GM12878 (cell line): ENCODE data around the gene DACH1. TPM values are rescaled to one million over a fixed set of nuclear protein-coding genes. Genes with fewer than 3 reads are reported as not detected.

Experiments used
- ATAC-seq: fragments of 200-7000 bp; cut with Tn5 transposase; 3 replicates; pipeline ENCODE4 v1.9.1; 2020; ENCODE audit warnings: mild to moderate bottlenecking, moderate library complexity
- BruUV-seq: library from RNA; stranded (reverse); fragments of 400-500 nt; replicated peaks from 2 replicates; lab custom pipeline; 2021; lab: Mats Ljungman, UMichigan
- CTCF ChIA-PET: fragments of 300-600 bp; sonication (Branson Sonifier 250); formaldehyde crosslinking; extraction: SDS; loops from one replicate; lab custom pipeline; 2021; ENCODE audit warnings: inconsistent platforms; lab: Yijun Ruan, JAX
- POLR2A ChIA-PET: fragments of 350-600 bp; formaldehyde crosslinking; extraction: SDS; loops from one replicate; lab custom pipeline; 2021; ENCODE audit warnings: inconsistent platforms; lab: Charles Lee
- RAD21 ChIA-PET: fragments of 300-600 bp; sonication (Branson Sonifier 250); formaldehyde crosslinking; loops from one replicate; lab custom pipeline; 2023; ENCODE audit warnings: antibody characterized with exemption; ENCODE audit not compliant: unreplicated experiment; lab: Charles Lee
- SMC1A ChIA-PET: fragments of 300-600 bp; sonication (Branson Sonifier 250); formaldehyde crosslinking; loops from one replicate; lab custom pipeline; 2023; ENCODE audit not compliant: unreplicated experiment, uncharacterized antibody; lab: Charles Lee
- DNase-seq: peaks from one replicate; pipeline ENCODE4 v3.0.0-alpha.2; 2011; ENCODE audit warnings: low read depth, low spot score
- FAIRE-seq: peaks from 3 replicates; lab custom pipeline; 2011; peaks lifted over from hg19 to GRCh38; lab: Jason Lieb, UNC
- H2AFZ ChIP-seq: 2 replicates; pipeline ENCODE4 v1.6.0; 2011; ENCODE audit warnings: low read depth, low read length, control low read depth; ENCODE audit not compliant: control insufficient read depth
- H3K27ac ChIP-seq: 2 replicates; pipeline ENCODE4 v1.5.1; 2011; ENCODE audit warnings: control low read depth; ENCODE audit not compliant: control insufficient read depth, insufficient read depth
- H3K27me3 ChIP-seq, 2 experiments: replicated peaks in 1 of 2; 2 replicates each; pipeline versions ENCODE4 v1.6.0 to v1.6.1; 2011; ENCODE audit warnings: low read length in 1 of 2; ENCODE audit not compliant: control insufficient read depth in 2 of 2, insufficient read depth in 2 of 2
- H3K36me3 ChIP-seq, 2 experiments: 2 replicates each; pipeline ENCODE4 v1.5.1; 2011; ENCODE audit warnings: low read length in 1 of 2; ENCODE audit not compliant: control insufficient read depth in 2 of 2, insufficient read depth in 2 of 2
- H3K4me1 ChIP-seq: 2 replicates; pipeline ENCODE4 v1.6.1; 2011; ENCODE audit warnings: mild to moderate bottlenecking, low read length, moderate library complexity, mixed read lengths; ENCODE audit not compliant: control insufficient read depth, insufficient read depth
- H3K4me2 ChIP-seq: 2 replicates; pipeline ENCODE4 v1.6.0; 2011; ENCODE audit warnings: control low read depth; ENCODE audit not compliant: control insufficient read depth, insufficient read depth
- H3K4me3 ChIP-seq: fragments of 200-600 bp; sonication (generic); 2 replicates; pipeline ENCODE4 v1.5.1; 2016
- H3K79me2 ChIP-seq: 2 replicates; pipeline ENCODE4 v1.6.0; 2011; ENCODE audit warnings: low read length; ENCODE audit not compliant: control insufficient read depth, insufficient read depth
- H3K9ac ChIP-seq: 2 replicates; pipeline ENCODE4 v1.8.0; 2011; ENCODE audit warnings: low read length, control low read depth, mixed read lengths; ENCODE audit not compliant: control insufficient read depth, insufficient read depth
- H3K9me3 ChIP-seq: replicated peaks from 3 replicates; pipeline ENCODE4 v1.5.1; 2011; ENCODE audit warnings: mild to moderate bottlenecking, low read length; ENCODE audit not compliant: control insufficient read depth, insufficient read depth
- H4K20me1 ChIP-seq: 2 replicates; pipeline ENCODE4 v1.6.0; 2011; ENCODE audit not compliant: control insufficient read depth, insufficient read depth
- BCL11A ChIP-seq: IDR thresholded peaks from 2 replicates; pipeline ENCODE4 v1.6.1; 2011; ENCODE audit warnings: low read depth, low read length
- EGR1 ChIP-seq, 2 experiments: IDR thresholded peaks; 1 replicate in 1 of 2; 2 replicates in 1 of 2; pipeline ENCODE4 v1.6.1; 2011 to 2012; ENCODE audit warnings: low read depth in 2 of 2, low read length in 2 of 2, borderline replicate concordance in 1 of 2, mild to moderate bottlenecking in 1 of 2, moderate library complexity in 1 of 2
- IKZF1 ChIP-seq: fragments of 450-650 bp; conservative IDR thresholded peaks from 2 replicates; pipeline ENCODE4 v1.6.1; 2017; ENCODE audit warnings: antibody characterized with exemption, mild to moderate bottlenecking
- JUND ChIP-seq: IDR thresholded peaks from 2 replicates; pipeline ENCODE4 v1.6.1; 2012; ENCODE audit warnings: low read depth, mild to moderate bottlenecking, low read length, improper control_type of control experiment, moderate library complexity
- MEF2A ChIP-seq: IDR thresholded peaks from 2 replicates; pipeline ENCODE4 v1.6.1; 2011; ENCODE audit warnings: low read depth, mild to moderate bottlenecking, low read length, moderate library complexity; ENCODE audit not compliant: insufficient read depth
- MEF2B ChIP-seq: fragments of 450-650 bp; IDR thresholded peaks from 2 replicates; pipeline ENCODE4 v1.6.1; 2018; ENCODE audit warnings: mild to moderate bottlenecking, moderate library complexity; ENCODE audit not compliant: partially characterized antibody, poor library complexity, severe bottlenecking
- RAD21 ChIP-seq: IDR thresholded peaks from 2 replicates; pipeline ENCODE4 v1.6.1; 2011; ENCODE audit warnings: mild to moderate bottlenecking, low read depth, low read length, moderate library complexity; ENCODE audit not compliant: insufficient read depth
- SP1 ChIP-seq: IDR thresholded peaks from one replicate; pipeline ENCODE4 v1.6.1; 2011; ENCODE audit warnings: low read depth, low read length
- SUPT20H ChIP-seq: IDR thresholded peaks from 2 replicates; pipeline ENCODE4 v1.6.1; 2011; ENCODE audit warnings: low read depth, mild to moderate bottlenecking, low read length, moderate library complexity, borderline replicate concordance; ENCODE audit not compliant: control insufficient read depth
- SUZ12 ChIP-seq: fragments of 200-600 bp; sonication (generic); IDR thresholded peaks from one replicate; pipeline ENCODE4 v1.6.1; 2018; ENCODE audit warnings: antibody characterized with exemption, mild to moderate bottlenecking; ENCODE audit not compliant: unreplicated experiment
- USF1 ChIP-seq: IDR thresholded peaks from 2 replicates; pipeline ENCODE4 v1.6.1; 2011; ENCODE audit warnings: borderline replicate concordance, low read depth, mild to moderate bottlenecking, moderate library complexity, mixed read lengths, low read length; ENCODE audit not compliant: insufficient read depth; ENCODE audit errors: extremely low read length
- YBX1 ChIP-seq: fragments of 450-650 bp; IDR thresholded peaks from 2 replicates; pipeline ENCODE4 v1.6.1; 2016; ENCODE audit warnings: antibody characterized with exemption
- WGBS: methylation state at CpG from one replicate; pipeline ENCODE4 v1.1.6; 2016; ENCODE audit warnings: low lambda C conversion rate; ENCODE audit not compliant: insufficient replicate concordance, insufficient coverage; ENCODE audit errors: missing lambda C conversion rate; 5-methylcytosine and 5-hydroxymethylcytosine counted together
- in situ Hi-C: fragments of 300-500 bp; cut with MboI; formaldehyde crosslinking; loops from 9 replicates; pipeline ENCODE4 v1.14.3; 2018; ENCODE audit warnings: mixed read lengths
- intact Hi-C: fragments of 100-400 bp; cut with micrococcal nuclease; formaldehyde crosslinking; loops from one replicate; pipeline ENCODE4 v1.14.2; 2022; ENCODE audit not compliant: unreplicated experiment
- polyA plus RNA-seq, 11 experiments: library from polyadenylated mRNA; depleted of rRNA in 4 of 11; unstranded in 6 of 11; stranded (reverse) in 5 of 11; fragments of >200 nt; fragmentation: Nextera tagmentation in 4 of 11; fragmentation: Illumina TruSeq in 1 of 11; extraction: Ambion mirVana in 4 of 11; extraction: Trizol in 1 of 11; gene quantifications; 1 replicate in 1 of 11; 2 replicates in 10 of 11; pipeline versions ENCODE4 v1.2.1 to v1.2.3, GENCODE V29; 2011 to 2016; ENCODE audit warnings: inconsistent platforms in 2 of 11, missing spikeins in 2 of 11, low read depth in 1 of 11
- total RNA-seq, 4 experiments: library from RNA; depleted of rRNA in 3 of 4; stranded (reverse); fragments of >200 nt in 3 of 4; fragmentation: Illumina TruSeq in 1 of 4; extraction: Trizol in 1 of 4; gene quantifications; 2 replicates each; pipeline versions ENCODE4 v1.2.1 to v1.2.3, GENCODE V29; 2013 to 2021
- TF ChIP-seq, protein P1 (sequence below): fragments of 450-650 bp; IDR thresholded peaks from 2 replicates; pipeline ENCODE4 v1.6.1; 2017; ENCODE audit warnings: borderline replicate concordance

Gene DACH1
- total and polyA plus RNA-seq, 10 of the 15 experiments (the other 5 are each of a cell fraction or from before 2014, with no cell fraction given), result 0.05 TPM; not detected in 9

GRCh38 chr13:71879808-71880344 is 12.9 kb upstream of the DACH1 start:
- in situ Hi-C loops, result loop anchor here (10.0 kb wide), 1 partner anchor 585 kb away; no protein-coding TSS in a partner anchor
- Histone ChIP-seq H3K27ac (no peak overlapping the region), H3K36me3 (no peaks in the 10 kb centered on the region), H3K79me2 (no peaks in the 10 kb centered on the region), H4K20me1 (no peaks in the 10 kb centered on the region), H2AFZ (no peak overlapping the region), H3K9me3 (no peaks in the 10 kb centered on the region), H3K9ac (no peak overlapping the region), H3K4me1 (peaks cover 7% of the 10 kb centered on the region; the same call in 1 of the 2 replicates), H3K4me2 (no peak overlapping the region), H3K4me3 (no peak overlapping the region), H3K27me3 (no peaks in the 10 kb centered on the region)
- 25% methylated on average over 6 of the region's 6 CpGs for WGBS
- no peak for ATAC-seq
- ChIA-PET POLR2A (no interaction called here), RAD21 (interaction anchor here (1.8 kb wide), 1 partner anchor 919 kb away, joined by 4 read pairs; no protein-coding TSS in a partner anchor), SMC1A (interaction anchor here (1.9 kb wide), 1 partner anchor 10 kb away, joined by 7 read pairs; no protein-coding TSS in a partner anchor), CTCF (interaction anchor here (0.7 to 2.7 kb wide), 12 partner anchors 10 to 919 kb away, joined by 3 to 14 read pairs (median 5); no protein-coding TSS in a partner anchor)
- no peak for TF ChIP-seq IKZF1
- no TSS peak for BruUV-seq
- intact Hi-C loops, result loop anchor here (10.0 kb wide), 1 partner anchor 555 kb away; no protein-coding TSS in a partner anchor
- no peak for DNase-seq
- no peak for FAIRE-seq

DNA sequence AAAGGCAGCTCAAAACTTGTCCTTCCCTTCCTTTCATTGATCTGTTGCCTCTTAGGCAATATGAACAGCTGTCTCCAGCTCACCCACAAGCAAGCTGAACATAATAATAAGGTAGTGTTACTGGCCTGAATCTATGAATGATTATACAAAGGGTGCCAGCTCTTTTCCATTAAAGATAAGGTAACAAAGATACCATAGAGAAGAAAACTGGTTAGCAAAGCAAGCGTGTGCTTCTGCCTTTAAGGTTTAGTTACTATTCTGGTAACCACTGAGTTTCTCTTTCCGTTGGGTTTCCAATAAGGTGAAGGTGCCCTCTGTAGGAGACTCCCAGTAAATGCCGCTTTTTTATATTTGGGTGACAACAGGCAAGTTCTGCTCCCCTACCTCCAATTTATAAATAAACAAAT is 12.1 kb upstream of the DACH1 start:
- POLR2A ChIA-PET, result no interaction called here
- Histone ChIP-seq H3K4me2 (peak overlapping the region; percentile 72), H4K20me1 (no peaks in the 10 kb centered on the region), H2AFZ (peak overlapping the region; percentile 81), H3K27ac (no peak overlapping the region), H3K9me3 (no peaks in the 10 kb centered on the region), H3K9ac (no peak overlapping the region), H3K4me1 (peaks cover 7% of the 10 kb centered on the region; the same call in 1 of the 2 replicates), H3K36me3 (no peaks in the 10 kb centered on the region), H3K27me3 (no peaks in the 10 kb centered on the region), H3K79me2 (no peaks in the 10 kb centered on the region), H3K4me3 (no peak overlapping the region)
- DNase-seq (no peak), ATAC-seq (peak; percentile 86), FAIRE-seq (no peak)
- CTCF ChIA-PET, result interaction anchor here (0.7 to 2.7 kb wide), 17 partner anchors 9 to 918 kb away, joined by 3 to 14 read pairs (median 4); no protein-coding TSS in a partner anchor
- intact Hi-C loops, result loop anchor here (10.0 kb wide), 1 partner anchor 554 kb away; no protein-coding TSS in a partner anchor
- SMC1A ChIA-PET, result interaction anchor here (0.9 to 1.9 kb wide), 4 partner anchors 11 to 637 kb away, joined by 3 to 7 read pairs (median 4); no protein-coding TSS in a partner anchor
- RAD21 ChIA-PET, result interaction anchor here (0.9 to 1.8 kb wide), 4 partner anchors 12 to 918 kb away, joined by 3 to 5 read pairs (median 4); partner anchors contain the start of gene DACH1
- in situ Hi-C loops, result loop anchor here (10.0 kb wide), 1 partner anchor 584 kb away; no protein-coding TSS in a partner anchor
- BruUV-seq, result no TSS peak
- 3% methylated on average over 3 of the region's 3 CpGs for WGBS
- no peak for TF ChIP-seq SP1
- TF ChIP-seq MEF2A, result 0 out of 2 replicates have a peak, but pooled peaks have one; percentile 30
- TF ChIP-seq, protein P1, sequence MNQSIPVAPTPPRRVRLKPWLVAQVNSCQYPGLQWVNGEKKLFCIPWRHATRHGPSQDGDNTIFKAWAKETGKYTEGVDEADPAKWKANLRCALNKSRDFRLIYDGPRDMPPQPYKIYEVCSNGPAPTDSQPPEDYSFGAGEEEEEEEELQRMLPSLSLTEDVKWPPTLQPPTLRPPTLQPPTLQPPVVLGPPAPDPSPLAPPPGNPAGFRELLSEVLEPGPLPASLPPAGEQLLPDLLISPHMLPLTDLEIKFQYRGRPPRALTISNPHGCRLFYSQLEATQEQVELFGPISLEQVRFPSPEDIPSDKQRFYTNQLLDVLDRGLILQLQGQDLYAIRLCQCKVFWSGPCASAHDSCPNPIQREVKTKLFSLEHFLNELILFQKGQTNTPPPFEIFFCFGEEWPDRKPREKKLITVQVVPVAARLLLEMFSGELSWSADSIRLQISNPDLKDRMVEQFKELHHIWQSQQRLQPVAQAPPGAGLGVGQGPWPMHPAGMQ, result no peak
- TF ChIP-seq SUZ12, result no peak
- peak; percentile 45 for TF ChIP-seq MEF2B
- no peak for TF ChIP-seq SUPT20H
- TF ChIP-seq USF1, result no peak
- no peak for TF ChIP-seq EGR1 (IDR thresholded peaks at IDR 0.05; ENCODE audit: borderline replicate concordance in 1 of 2, low read depth in 2 of 2, low read length in 2 of 2)
- TF ChIP-seq YBX1, result no peak
- no peak for TF ChIP-seq BCL11A
- TF ChIP-seq RAD21, result peak; percentile 77
- TF ChIP-seq JUND, result no peak
